RWPE1 (cell line): ENCODE data around the gene ABCF2.

ENCODE experiments used
- CTCF ChIA-PET: fragments of 350-600 bp; sonication (Branson Sonifier 250); formaldehyde crosslinking; extraction: SDS; loops from one replicate; lab custom pipeline; 2021; lab: Yijun Ruan, JAX
- POLR2A ChIA-PET: fragments of 400-600 bp; formaldehyde crosslinking; extraction: SDS; loops from one replicate; lab custom pipeline; 2020; ENCODE audit warnings: antibody characterized with exemption; ENCODE audit not compliant: low non-redundant PET; lab: Yijun Ruan, JAX
- DNase-seq: peaks from one replicate; pipeline ENCODE4 v3.0.0; 2012; ENCODE audit warnings: low spot score
- H3K27ac ChIP-seq: fragments of 450-650 bp; 2 replicates; pipeline ENCODE4 v1.5.1; 2017
- TF ChIP-seq, protein P1 (sequence below): fragments of 450-650 bp; conservative IDR thresholded peaks from 2 replicates; pipeline ENCODE4 v1.5.1; 2017; ENCODE audit warnings: low read depth, mild to moderate bottlenecking

Gene ABCF2

GRCh38 chr7:151246851-151247580, 20.0 kb upstream of the ABCF2 start:
- ChIA-PET CTCF (interaction anchor here (0.6 kb wide), 1 partner anchor 1375 kb away, joined by 3 read pairs; no protein-coding TSS in a partner anchor), POLR2A (interaction anchor here (1.1 kb wide), 1 partner anchor 30 kb away, joined by 3 read pairs; no protein-coding TSS in a partner anchor)
- peak overlapping the region; percentile 77 for H3K27ac ChIP-seq
- TF ChIP-seq, protein P1, sequence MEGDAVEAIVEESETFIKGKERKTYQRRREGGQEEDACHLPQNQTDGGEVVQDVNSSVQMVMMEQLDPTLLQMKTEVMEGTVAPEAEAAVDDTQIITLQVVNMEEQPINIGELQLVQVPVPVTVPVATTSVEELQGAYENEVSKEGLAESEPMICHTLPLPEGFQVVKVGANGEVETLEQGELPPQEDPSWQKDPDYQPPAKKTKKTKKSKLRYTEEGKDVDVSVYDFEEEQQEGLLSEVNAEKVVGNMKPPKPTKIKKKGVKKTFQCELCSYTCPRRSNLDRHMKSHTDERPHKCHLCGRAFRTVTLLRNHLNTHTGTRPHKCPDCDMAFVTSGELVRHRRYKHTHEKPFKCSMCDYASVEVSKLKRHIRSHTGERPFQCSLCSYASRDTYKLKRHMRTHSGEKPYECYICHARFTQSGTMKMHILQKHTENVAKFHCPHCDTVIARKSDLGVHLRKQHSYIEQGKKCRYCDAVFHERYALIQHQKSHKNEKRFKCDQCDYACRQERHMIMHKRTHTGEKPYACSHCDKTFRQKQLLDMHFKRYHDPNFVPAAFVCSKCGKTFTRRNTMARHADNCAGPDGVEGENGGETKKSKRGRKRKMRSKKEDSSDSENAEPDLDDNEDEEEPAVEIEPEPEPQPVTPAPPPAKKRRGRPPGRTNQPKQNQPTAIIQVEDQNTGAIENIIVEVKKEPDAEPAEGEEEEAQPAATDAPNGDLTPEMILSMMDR: no peak
- DNase-seq: no peak

DNA sequence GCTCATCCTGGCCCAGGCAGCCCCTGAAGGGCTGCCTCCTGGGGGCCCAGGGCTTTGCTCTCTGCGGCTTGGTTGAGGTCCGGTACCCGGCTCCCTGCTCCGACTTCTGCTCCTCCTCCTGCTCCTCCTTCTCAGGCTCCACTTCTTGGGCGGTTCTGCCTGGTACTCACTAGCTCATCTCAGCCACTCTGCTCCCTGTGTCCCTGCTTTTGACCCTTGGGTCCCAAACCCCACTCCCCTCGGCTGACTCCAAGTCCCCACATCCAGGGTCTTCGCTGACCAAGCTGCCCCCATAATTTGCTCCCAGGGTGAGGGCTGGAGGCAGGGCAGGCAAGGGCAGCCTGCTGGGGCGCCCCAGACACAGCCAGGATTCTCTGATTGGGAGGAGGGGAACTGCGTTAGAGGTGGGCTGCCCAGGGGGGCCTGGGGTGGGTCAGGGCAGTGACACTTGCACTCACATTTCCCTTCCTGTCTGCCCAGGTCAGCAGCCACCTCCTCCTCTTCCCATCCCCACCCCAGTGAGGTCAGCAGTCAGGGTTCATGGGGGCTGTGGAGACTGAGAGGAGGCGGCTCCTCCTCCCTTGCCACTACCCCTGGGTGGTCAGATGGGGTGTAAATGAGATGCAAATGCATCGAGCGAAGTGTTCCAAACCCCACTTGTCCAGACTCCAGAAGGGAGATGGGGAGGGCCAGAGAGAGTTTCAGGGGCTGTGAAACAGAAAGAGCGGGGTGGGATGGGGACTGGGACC, 19.3 kb upstream of the ABCF2 start:
- no peak for DNase-seq
- POLR2A ChIA-PET: interaction anchor here (1.1 kb wide), 1 partner anchor 31 kb away, joined by 3 read pairs; no protein-coding TSS in a partner anchor
- TF ChIP-seq, protein P1: no peak
- CTCF ChIA-PET: no interaction called here
- peak overlapping the region; percentile 77 for H3K27ac ChIP-seq

DNA sequence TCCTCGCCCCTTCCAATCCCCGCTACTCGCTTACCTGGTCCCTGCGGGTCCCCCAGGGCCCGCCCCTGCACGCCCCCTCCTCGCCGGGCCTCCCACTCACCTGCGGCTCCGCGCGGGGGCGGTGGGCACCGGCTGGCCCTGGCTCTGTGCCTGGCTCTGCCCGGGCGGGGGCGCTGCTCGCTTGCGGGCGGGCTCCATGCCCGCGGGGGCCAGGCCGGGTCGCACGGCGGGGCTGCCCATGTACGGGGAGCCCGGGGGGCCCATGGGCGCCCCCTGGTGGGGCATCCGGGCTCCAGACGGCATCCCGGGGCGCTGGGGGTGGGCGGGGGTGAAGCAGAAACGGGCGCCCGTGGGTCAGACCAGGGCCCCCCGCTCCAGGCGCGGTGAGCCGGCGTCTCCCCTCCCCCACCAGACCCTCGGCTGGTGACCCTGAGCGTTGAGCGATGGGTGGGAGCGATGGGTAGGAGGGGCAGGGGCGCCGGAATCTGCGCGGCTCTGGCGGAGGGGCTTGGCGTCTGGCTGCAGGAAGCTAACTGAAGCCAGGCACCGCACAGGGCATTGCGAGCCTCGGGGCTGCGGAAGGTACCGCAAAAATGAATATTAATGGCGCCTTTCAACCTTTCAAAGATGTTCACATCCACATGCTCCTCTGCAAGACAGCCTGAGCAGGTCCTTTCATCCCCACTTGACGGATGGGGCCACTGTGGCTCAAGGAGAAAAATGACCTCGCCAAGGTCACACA, 18.5 kb upstream of the ABCF2 start:
- CTCF ChIA-PET: no interaction called here
- POLR2A ChIA-PET: no interaction called here
- TF ChIP-seq, protein P1: peak; percentile 80
- H3K27ac ChIP-seq: no peak overlapping the region
- DNase-seq: no peak

DNA sequence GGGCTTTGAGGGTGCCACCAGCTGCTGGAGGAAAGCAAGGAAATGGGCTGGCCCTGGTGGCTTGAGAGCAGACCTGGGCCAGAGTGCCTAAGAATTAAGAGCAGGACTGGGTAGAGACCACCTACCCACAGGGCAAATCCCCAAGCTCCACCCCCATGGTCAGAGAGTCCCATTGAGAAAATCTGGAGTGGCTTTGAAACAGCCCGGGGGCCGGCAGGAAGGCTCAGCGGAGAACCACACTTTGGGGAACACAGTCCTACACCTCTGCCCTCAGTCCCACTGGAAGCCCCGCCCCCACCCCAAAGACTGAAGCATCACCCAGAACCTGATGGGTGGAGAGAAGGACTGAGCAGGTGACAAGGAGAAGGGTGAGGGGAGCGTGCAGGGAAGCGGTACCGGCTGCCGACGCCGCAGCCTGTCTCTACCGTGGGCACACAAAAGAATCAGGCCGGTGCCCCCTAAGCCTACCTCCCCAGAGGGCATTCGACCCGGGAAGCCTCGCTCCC, 17.9 kb upstream of the ABCF2 start:
- no peak for DNase-seq
- TF ChIP-seq, protein P1: no peak
- H3K27ac ChIP-seq: no peak overlapping the region
- ChIA-PET POLR2A (no interaction called here), CTCF (interaction anchor here (0.7 to 1.3 kb wide), 4 partner anchors 12 to 119 kb away, joined by 3 to 4 read pairs (median 3); no protein-coding TSS in a partner anchor)

GRCh38 chr7:151244196-151244840, 17.3 kb upstream of the ABCF2 start:
- no peak overlapping the region for H3K27ac ChIP-seq
- ChIA-PET CTCF (interaction anchor here (0.6 to 1.5 kb wide), 9 partner anchors 12 to 204 kb away, joined by 3 to 11 read pairs (median 3); no protein-coding TSS in a partner anchor), POLR2A (no interaction called here)
- no peak for DNase-seq
- TF ChIP-seq, protein P1: peak; percentile 90
